DLD1 (cell line): Measurements from ENCODE around the gene ZDHHC17.
"Not testable (repeated sequence)": the region's sequence is repeated elsewhere in the genome, so short reads cannot be mapped to it uniquely, and the experiment has no call there.

Source experiments
- in situ Hi-C: cut with HindIII; loops from 2 replicates; pipeline ENCODE4 v1.10.0; 2017; ENCODE audit warnings: low sequenced_read_pairs

Gene ZDHHC17

DNA sequence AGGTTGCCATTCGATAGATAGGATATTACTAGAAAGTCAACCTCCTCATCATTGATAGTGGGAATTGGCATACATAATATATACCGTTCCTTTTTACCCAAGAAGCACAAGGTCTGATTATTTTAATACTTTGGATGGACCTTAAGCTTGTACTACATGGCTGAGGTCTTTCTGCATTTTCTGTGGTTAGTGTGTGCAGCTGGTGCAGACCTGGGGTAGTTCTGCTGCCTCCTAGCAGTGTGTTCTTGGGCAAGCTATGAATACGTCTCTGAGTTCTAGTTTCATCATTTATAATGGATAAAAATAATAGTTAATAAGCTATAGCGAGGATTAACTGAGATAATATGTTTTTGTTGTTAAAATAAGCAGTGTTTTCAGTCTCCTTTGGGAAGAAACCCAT is 2.2 kb downstream of the ZDHHC17 start:
- in situ Hi-C loops, result no loop called here

- in situ Hi-C loops, result no loop called here
Measured at GRCh38 chr12:76768576-76768975, 4.7 kb downstream of the ZDHHC17 start.

- in situ Hi-C loops, result no loop called here
Measured at GRCh38 chr12:76777765-76778216, 13.9 kb downstream of the ZDHHC17 start.

- in situ Hi-C loops, result no loop called here
Measured at GRCh38 chr12:76778364-76778763, 14.4 kb downstream of the ZDHHC17 start.

- in situ Hi-C loops, result not testable (repeated sequence)
Measured at GRCh38 chr12:76779310-76779709, 15.4 kb downstream of the ZDHHC17 start.

DNA sequence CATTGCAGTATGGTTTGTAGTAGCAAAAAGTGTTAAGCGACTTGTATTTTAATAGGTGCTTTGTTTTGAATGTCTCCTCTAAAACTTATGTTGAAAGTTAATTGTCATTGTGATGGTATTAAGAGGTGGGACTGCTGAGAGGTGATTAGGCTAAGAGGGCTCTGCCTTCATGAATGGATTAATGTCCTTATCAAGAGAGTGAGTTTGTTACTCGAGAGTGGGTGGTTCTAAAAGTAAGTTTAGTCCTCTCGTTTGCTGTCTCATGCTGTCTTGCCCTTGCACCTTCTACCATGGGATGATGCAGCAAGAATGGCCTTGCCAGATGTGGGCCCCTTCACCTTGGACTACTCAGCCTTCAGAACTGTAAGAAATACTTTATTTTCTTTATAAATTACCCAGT is 17.4 kb downstream of the ZDHHC17 start:
- in situ Hi-C loops, result no loop called here

- in situ Hi-C loops, result no loop called here
Measured at GRCh38 chr12:76782526-76782925, 18.6 kb downstream of the ZDHHC17 start.

GRCh38 chr12:76784600-76785051 is 20.7 kb downstream of the ZDHHC17 start:
- in situ Hi-C loops, result no loop called here

GRCh38 chr12:76785407-76785806 is 21.5 kb downstream of the ZDHHC17 start:
- in situ Hi-C loops, result no loop called here

GRCh38 chr12:76786986-76787385 is 23.1 kb downstream of the ZDHHC17 start:
- in situ Hi-C loops, result no loop called here

- in situ Hi-C loops, result no loop called here
Measured at GRCh38 chr12:76787689-76788088, 23.8 kb downstream of the ZDHHC17 start.

GRCh38 chr12:76789335-76790050 is 25.6 kb downstream of the ZDHHC17 start:
- in situ Hi-C loops, result no loop called here

GRCh38 chr12:76790564-76791552 is 26.9 kb downstream of the ZDHHC17 start:
- in situ Hi-C loops, result no loop called here

- in situ Hi-C loops, result no loop called here
Measured at GRCh38 chr12:76792828-76793227, 28.9 kb downstream of the ZDHHC17 start.

DNA sequence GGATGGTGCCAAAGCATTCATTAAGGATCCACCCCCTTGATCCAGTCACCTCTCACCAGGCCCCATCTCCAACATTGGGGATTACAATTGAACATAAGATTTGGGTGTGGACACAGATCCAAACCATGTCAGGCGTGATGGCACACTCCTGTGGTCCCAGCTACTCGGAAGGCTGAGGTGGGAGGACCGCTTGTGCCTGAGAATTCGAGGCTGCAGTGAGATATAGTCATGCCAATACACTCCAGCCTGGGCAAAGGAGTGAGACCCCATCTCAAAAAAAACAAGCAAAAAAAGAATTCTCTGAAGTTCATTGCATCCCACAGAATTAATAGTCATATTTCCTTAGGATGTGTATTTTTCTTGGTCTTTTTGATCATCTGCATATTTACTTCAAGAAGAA is 34.9 kb downstream of the ZDHHC17 start:
- in situ Hi-C loops, result no loop called here

- in situ Hi-C loops, result no loop called here
Measured at GRCh38 chr12:76799362-76799761, 35.4 kb downstream of the ZDHHC17 start.

DNA sequence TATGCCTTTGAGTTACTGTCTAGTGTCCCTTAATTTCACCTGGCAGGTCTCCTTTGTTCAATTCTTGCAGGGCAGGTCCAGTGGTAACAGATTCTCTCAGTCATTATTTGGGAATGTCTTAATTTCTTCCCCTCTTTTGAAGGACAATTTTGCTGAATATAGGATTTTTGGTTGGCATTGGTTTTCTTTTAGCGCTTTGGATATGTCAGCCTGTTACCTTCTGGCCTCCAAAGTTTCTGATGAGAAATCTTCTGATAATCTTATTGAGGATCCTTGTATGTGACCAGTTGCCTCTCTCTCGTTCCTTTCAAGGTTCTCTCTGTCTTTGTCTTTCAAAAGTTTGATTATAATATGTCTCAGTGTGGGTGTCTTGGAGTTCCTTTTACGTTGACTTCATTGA is 38.1 kb downstream of the ZDHHC17 start:
- in situ Hi-C loops, result no loop called here

- in situ Hi-C loops, result no loop called here
Measured at GRCh38 chr12:76804435-76804976, 40.6 kb downstream of the ZDHHC17 start.

- in situ Hi-C loops, result no loop called here
Measured at GRCh38 chr12:76810671-76811419, 46.9 kb downstream of the ZDHHC17 start.

GRCh38 chr12:76811976-76812375 is 48.1 kb downstream of the ZDHHC17 start:
- in situ Hi-C loops, result no loop called here

GRCh38 chr12:76813265-76813664 is 49.4 kb downstream of the ZDHHC17 start:
- in situ Hi-C loops, result no loop called here
